ENCODE measurements around the gene FLOT2.

DNA sequence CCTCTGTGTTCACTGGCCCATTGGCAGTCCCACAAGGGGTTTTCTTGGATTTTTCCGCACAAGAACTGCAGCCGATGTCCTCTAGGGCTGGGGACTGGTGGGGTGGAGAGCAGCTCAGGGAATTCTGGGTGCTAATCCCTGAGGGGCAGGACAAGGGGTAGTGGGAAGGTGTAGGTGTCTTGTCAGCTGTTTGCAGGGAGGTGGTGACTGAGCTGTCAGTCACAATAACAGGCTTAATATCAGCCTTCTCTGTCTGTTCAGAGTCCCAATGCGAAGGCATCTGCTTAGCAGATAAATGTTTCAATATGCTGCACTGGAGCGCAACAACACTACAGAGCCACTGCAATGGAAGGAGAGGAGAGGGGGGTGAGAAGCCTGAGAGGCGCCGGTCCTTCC, 15.4 kb upstream of the FLOT2 start:
- TF ChIP-seq, protein P1, sequence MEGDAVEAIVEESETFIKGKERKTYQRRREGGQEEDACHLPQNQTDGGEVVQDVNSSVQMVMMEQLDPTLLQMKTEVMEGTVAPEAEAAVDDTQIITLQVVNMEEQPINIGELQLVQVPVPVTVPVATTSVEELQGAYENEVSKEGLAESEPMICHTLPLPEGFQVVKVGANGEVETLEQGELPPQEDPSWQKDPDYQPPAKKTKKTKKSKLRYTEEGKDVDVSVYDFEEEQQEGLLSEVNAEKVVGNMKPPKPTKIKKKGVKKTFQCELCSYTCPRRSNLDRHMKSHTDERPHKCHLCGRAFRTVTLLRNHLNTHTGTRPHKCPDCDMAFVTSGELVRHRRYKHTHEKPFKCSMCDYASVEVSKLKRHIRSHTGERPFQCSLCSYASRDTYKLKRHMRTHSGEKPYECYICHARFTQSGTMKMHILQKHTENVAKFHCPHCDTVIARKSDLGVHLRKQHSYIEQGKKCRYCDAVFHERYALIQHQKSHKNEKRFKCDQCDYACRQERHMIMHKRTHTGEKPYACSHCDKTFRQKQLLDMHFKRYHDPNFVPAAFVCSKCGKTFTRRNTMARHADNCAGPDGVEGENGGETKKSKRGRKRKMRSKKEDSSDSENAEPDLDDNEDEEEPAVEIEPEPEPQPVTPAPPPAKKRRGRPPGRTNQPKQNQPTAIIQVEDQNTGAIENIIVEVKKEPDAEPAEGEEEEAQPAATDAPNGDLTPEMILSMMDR (IDR thresholded peaks at IDR 0.05): no peak
- TF ChIP-seq POLR2A (IDR thresholded peaks at IDR 0.05): no peak

All from adrenal gland (tissue), 5 donors.